HG02642 (cell line): Measurements from ENCODE around the gene CTSD.
A peak's percentile ranks its signal among the peaks of the same experiment; 100 is the strongest.
"Not testable (repeated sequence)": the region's sequence is repeated elsewhere in the genome, so short reads cannot be mapped to it uniquely, and the experiment has no call there.

Experiments used
- ATAC-seq: cut with Tn5 transposase; IDR thresholded peaks from one replicate; pipeline ENCODE4 v1.9.1; 2021; ENCODE audit warnings: mild to moderate bottlenecking; ENCODE audit not compliant: unreplicated experiment, poor library complexity

Gene CTSD

GRCh38 chr11:1763796-1764661, at the start of gene CTSD:
Gene CTSD (minus strand): TSS chr11:1763927. CDS start chr11:1763859, 68 bp downstream.
- ATAC-seq: peak; percentile 80

GRCh38 chr11:1813356-1813755, 49.6 kb upstream of the CTSD start:
- ATAC-seq: not testable (repeated sequence)

- no peak for ATAC-seq
These were observed 49.1 kb upstream of the CTSD start for GRCh38 chr11:1812801-1813200.

- no peak for ATAC-seq
These were observed 48.5 kb upstream of the CTSD start for GRCh38 chr11:1812274-1812673.

GRCh38 chr11:1810761-1811160, 47.0 kb upstream of the CTSD start:
- no peak for ATAC-seq

GRCh38 chr11:1807264-1807995, 43.7 kb upstream of the CTSD start:
- ATAC-seq: no peak

GRCh38 chr11:1805525-1805924, 41.8 kb upstream of the CTSD start:
- ATAC-seq: no peak

- not testable (repeated sequence) for ATAC-seq
These were observed 40.2 kb upstream of the CTSD start for GRCh38 chr11:1803835-1804519.

- no peak for ATAC-seq
These were observed 39.5 kb upstream of the CTSD start for GRCh38 chr11:1803246-1803645.

GRCh38 chr11:1797391-1798125, 33.8 kb upstream of the CTSD start:
- no peak for ATAC-seq

GRCh38 chr11:1796413-1797011, 32.8 kb upstream of the CTSD start:
- no peak for ATAC-seq

GRCh38 chr11:1793081-1793480, 29.4 kb upstream of the CTSD start:
- ATAC-seq: no peak

- ATAC-seq: no peak
These were observed 28.7 kb upstream of the CTSD start for GRCh38 chr11:1792461-1792860.

- no peak for ATAC-seq
These were observed 28.2 kb upstream of the CTSD start for GRCh38 chr11:1791912-1792311.

- no peak for ATAC-seq
These were observed 22.7 kb upstream of the CTSD start for GRCh38 chr11:1786466-1786865.

- ATAC-seq: no peak
These were observed 22.2 kb upstream of the CTSD start for GRCh38 chr11:1785749-1786413.

GRCh38 chr11:1784761-1785650, 21.3 kb upstream of the CTSD start:
- no peak for ATAC-seq

- ATAC-seq: no peak
These were observed 20.2 kb upstream of the CTSD start for GRCh38 chr11:1783725-1784529.
